ENCODE results near the gene APOH. TPM values are rescaled to one million over a fixed set of nuclear protein-coding genes. Genes with fewer than 3 reads are reported as not detected.

Gene APOH
- polyA plus RNA-seq, 2 donors: not detected

Other genes starting within 250 kb of the APOH start
- gene CEP112, start 37.3 kb downstream of the APOH start, polyA plus RNA-seq: 1 to 10 TPM; 1.6 to 3.1 TPM
- 1 to 10 TPM; 1.2 to 1.3 TPM for gene PRKCA, start 73.2 kb upstream of the APOH start, polyA plus RNA-seq

Data from esophagus (tissue), 2 donors.